T-helper 2 cell treated with Interferon-gamma antibody and Interleukin-4, amounts not matched to agents 5 μg/mL and 100 μg/mL, for 36 hours (primary cell): ENCODE measurements around the gene NINJ2.

Experiments used
- DNase-seq: peaks from one replicate; pipeline ENCODE4 v3.0.0; 2021; ENCODE audit warnings: low spot score
- H3K27ac Mint-ChIP-seq: one replicate; pipeline ENCODE4 v1.8.0; 2021; ENCODE audit warnings: mild to moderate bottlenecking, mixed read lengths
- H3K27me3 Mint-ChIP-seq: one replicate; pipeline ENCODE4 v1.8.0; 2021; ENCODE audit warnings: low read depth, mixed read lengths
- H3K36me3 Mint-ChIP-seq: one replicate; pipeline ENCODE4 v1.8.0; 2021; ENCODE audit warnings: low read depth, mixed read lengths
- H3K4me1 Mint-ChIP-seq: one replicate; pipeline ENCODE4 v1.8.0; 2021; ENCODE audit warnings: low read depth, mixed read lengths
- H3K4me3 Mint-ChIP-seq: one replicate; pipeline ENCODE4 v1.8.0; 2022; ENCODE audit warnings: mild to moderate bottlenecking, moderate library complexity, mixed read lengths
- H3K9me3 Mint-ChIP-seq: one replicate; pipeline ENCODE4 v1.8.0; 2021; ENCODE audit warnings: mixed read lengths

The NINJ2 gene

DNA sequence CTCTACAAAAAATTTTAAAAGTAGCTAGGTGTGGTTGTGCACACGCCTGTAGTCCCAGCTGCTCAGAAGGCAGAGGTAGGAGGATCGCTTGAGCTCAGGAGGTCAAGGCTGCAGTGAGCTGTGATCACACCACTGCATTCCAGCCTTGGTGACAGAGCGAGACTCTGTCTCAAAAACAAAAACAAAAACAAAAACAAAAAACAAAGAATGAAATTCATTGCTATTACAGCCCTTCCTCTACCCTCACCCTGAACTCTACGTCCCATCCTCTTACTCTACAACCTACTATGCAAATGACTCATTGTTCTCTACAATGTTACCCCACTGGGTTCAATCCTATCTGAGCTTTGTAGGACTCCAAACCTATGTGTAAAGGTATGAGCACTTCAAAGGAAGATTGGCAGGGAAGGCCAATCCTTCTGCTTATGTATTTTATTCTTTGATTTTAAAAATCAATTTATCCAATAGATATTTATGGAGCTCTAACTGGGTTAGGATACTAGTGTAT is 39.3 kb downstream of the NINJ2 start:
- DNase-seq: no peak
- Mint-ChIP-seq H3K27me3 (no peaks in the 10 kb centered on the region), H3K9me3 (no peaks in the 10 kb centered on the region), H3K4me3 (no peak overlapping the region), H3K4me1 (peaks cover 32% of the 10 kb centered on the region), H3K36me3 (no peaks in the 10 kb centered on the region), H3K27ac (peak overlapping the region; percentile 69)

DNA sequence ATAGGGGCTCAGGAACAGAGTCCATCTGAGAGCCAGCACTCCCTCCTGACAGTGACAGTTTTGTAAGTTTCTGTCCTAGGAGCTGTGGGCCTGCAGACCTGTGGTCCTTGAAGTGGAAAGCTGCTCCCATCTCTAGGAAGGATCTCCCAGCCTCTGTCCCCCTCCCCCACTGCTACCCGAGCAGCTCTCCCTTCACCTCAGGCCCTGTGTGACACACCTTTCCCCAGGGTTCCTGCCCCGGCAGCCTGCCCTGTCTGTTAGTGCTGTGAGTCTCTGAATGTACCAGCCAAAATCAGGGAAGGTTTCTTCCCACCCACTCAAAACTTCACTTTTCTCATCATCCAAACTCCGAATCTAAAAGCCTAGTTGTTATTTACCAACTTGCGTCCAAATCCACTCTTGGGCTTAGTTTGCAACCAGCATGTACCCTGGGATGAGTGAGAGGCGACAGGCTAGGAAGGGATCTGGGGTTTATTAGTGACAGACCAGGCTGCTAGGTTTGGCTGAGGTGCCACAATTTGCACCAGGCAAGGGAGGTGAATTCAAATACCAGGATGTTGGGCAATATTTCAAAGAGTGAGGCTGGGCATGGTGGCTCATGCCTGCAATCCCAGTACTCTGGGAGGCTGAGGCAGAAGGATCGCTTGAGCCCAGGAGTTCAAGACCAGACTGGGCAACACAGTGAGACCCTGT is 39.9 kb downstream of the NINJ2 start:
- peaks cover 30% of the 10 kb centered on the region for H3K4me1 Mint-ChIP-seq
- no peaks in the 10 kb centered on the region for H3K27me3 Mint-ChIP-seq
- DNase-seq: no peak

DNA sequence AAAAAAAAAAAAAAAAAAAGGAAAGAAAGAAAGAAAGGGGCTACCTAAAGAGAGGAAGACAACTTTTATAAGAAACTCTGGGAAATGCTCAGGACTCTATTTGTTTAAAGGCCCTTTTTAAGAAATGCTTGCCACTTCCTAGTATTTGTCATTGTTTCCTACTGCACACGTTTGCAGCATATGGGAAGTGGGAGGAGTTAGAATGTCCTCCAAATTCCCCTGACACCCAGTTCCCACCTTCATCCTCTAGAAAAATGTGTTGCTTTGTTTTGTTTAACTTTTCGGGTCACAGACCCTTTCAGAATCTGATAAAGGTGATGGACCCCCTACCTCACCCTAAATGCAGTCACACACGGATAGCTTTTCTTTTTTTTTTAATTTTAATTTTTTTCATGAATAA is 40.8 kb downstream of the NINJ2 start:
- Mint-ChIP-seq H3K27me3 (no peaks in the 10 kb centered on the region), H3K4me3 (peak overlapping the region; percentile 66), H3K27ac (peak overlapping the region; percentile 91), H3K9me3 (no peaks in the 10 kb centered on the region), H3K36me3 (no peaks in the 10 kb centered on the region), H3K4me1 (peaks cover 28% of the 10 kb centered on the region)
- DNase-seq: peak; percentile 49

More for the DNA sequence above, 39.9 kb downstream of the NINJ2 start:
- Mint-ChIP-seq H3K9me3 (no peaks in the 10 kb centered on the region), H3K4me3 (peak overlapping the region; percentile 27), H3K36me3 (no peaks in the 10 kb centered on the region), H3K27ac (peak overlapping the region; percentile 80)

DNA sequence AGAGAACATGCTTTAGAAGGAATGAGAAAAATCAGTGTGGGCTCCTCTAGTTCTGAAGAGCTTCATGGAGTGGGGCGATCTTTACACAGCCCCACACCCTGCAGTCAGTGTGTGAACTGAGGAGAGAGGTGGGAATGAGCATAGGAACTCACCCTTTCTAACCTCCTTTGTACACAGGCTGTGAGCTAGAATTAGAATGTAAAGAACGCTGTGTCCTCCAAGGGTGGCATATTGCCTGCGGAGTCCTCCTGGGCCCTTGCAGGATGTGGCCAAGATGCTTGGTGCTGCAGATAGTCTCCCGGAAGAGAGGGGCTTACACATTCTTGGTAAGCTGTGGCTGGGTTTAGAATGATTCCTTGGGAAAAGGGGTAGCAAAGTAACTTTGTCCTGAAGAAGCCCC is 43.9 kb downstream of the NINJ2 start:
- no peak overlapping the region for H3K27ac Mint-ChIP-seq

DNA sequence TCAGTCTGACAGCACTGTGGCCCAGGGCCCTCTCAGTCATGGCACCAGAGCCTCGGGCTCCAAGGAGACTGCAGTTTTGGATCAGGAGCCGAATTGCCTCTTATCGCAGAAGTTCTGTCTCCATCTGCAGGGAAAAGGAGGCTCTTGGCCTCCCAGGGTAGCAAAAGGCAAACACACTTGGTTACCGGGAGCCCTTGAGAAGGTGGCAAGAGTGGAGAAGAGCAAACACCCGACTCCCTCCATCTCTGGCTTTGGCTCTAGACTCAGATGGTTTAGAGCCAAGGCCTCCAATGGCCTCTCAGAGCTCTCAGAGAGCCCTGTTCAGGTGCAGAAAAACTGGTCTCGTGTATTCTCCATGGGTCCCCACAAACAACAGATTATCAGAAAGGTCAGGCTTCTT is 44.6 kb downstream of the NINJ2 start:
- H3K36me3 Mint-ChIP-seq: no peaks in the 10 kb centered on the region
- peaks cover 38% of the 10 kb centered on the region for H3K4me1 Mint-ChIP-seq
- no peaks in the 10 kb centered on the region for H3K9me3 Mint-ChIP-seq
- no peaks in the 10 kb centered on the region for H3K27me3 Mint-ChIP-seq
- no peak overlapping the region for H3K4me3 Mint-ChIP-seq
- H3K27ac Mint-ChIP-seq: no peak overlapping the region
- no peak for DNase-seq

More for the DNA sequence above, 43.9 kb downstream of the NINJ2 start:
- H3K36me3 Mint-ChIP-seq: no peaks in the 10 kb centered on the region
- peaks cover 39% of the 10 kb centered on the region for H3K4me1 Mint-ChIP-seq
- H3K9me3 Mint-ChIP-seq: no peaks in the 10 kb centered on the region
- no peak overlapping the region for H3K4me3 Mint-ChIP-seq
- no peak for DNase-seq
- H3K27me3 Mint-ChIP-seq: no peaks in the 10 kb centered on the region

DNA sequence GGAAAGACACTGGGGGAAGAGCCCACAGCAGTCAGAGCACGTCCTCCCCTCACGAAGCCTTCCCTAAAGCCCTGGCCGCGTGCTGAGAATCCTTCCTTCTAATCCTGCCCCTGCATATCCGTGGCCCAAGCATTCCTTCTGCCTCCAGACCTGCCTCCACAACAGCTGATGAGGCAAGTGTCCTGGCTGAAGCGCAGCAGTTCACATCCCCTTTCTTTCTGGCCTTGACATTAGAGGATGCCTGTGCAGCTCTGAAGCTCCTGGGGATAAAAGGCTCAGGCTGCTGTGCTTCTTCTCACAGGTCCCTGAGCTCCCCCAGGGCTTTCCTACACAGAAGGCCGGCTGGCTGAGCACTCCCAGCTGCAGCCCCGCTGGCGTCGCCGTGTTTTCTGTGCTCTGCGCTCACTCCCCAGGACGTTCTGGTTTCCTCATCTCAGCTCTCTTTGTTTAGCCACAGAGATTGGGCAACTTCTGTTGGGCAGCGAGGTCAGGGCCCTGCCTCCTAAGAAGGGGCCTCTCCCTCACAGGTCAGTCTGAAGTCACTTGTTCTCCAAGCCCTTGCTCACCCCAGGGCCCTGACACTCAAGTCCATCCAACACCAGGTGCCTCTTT is 45.8 kb downstream of the NINJ2 start:
- no peak overlapping the region for H3K27ac Mint-ChIP-seq
- no peak for DNase-seq
- peaks cover 26% of the 10 kb centered on the region for H3K4me1 Mint-ChIP-seq
- H3K4me3 Mint-ChIP-seq: no peak overlapping the region
- no peaks in the 10 kb centered on the region for H3K36me3 Mint-ChIP-seq
- H3K9me3 Mint-ChIP-seq: no peaks in the 10 kb centered on the region
- H3K27me3 Mint-ChIP-seq: no peaks in the 10 kb centered on the region

DNA sequence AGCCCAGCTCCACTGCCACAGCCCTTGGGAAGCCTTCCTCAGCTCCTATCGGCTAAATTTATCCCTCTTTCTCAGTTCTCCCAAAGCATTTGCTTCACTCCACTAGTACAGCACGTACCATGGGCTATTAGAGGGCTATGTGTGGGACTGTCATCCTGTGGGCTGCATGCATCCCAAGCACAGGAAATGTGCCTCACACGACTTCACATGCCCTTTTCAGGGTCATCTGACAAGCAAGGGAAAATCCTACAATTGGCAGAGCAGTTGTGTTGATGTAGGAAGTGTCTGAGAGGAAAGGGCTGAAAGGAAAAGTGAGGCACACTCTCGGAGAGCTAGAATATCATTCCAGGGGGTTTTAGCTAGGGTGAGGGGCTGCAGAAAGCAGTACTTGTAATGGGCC is 47.6 kb downstream of the NINJ2 start:
- no peaks in the 10 kb centered on the region for H3K27me3 Mint-ChIP-seq
- no peak overlapping the region for H3K4me3 Mint-ChIP-seq
- H3K36me3 Mint-ChIP-seq: no peaks in the 10 kb centered on the region
- no peaks in the 10 kb centered on the region for H3K9me3 Mint-ChIP-seq
- H3K4me1 Mint-ChIP-seq: peaks cover 33% of the 10 kb centered on the region
- H3K27ac Mint-ChIP-seq: no peak overlapping the region
- DNase-seq: no peak

DNA sequence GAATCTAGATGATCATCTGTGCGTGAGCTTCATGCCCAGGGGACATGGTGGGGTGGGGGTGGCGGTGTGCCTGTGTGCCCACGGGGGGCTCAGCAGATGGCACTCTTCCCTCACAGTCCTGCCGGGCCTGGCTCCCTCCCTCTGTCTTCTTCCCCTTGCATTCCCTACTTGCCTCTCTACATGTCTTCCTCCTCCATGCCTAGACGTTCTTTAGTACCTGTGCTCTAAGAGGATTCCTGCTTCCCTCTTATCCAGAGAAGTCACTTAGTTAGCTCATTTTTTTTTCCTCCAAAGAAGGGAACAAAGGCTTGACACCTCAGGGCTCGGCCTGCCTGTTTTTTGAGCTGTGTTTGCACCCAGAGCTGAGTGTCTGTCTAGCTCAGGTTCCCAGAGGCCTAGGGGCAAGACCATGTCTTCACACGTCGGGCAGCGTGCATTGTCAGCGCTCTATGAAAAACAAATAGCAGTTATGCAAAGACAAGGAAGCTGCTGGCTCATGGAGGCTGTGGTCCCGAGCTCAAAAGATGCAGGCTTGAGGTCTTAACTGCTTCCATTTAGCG is 48.8 kb downstream of the NINJ2 start:
- no peak overlapping the region for H3K27ac Mint-ChIP-seq
- DNase-seq: no peak
- H3K4me3 Mint-ChIP-seq: no peak overlapping the region
- H3K27me3 Mint-ChIP-seq: no peaks in the 10 kb centered on the region
- no peaks in the 10 kb centered on the region for H3K9me3 Mint-ChIP-seq
- H3K4me1 Mint-ChIP-seq: peaks cover 37% of the 10 kb centered on the region
- no peaks in the 10 kb centered on the region for H3K36me3 Mint-ChIP-seq

DNA sequence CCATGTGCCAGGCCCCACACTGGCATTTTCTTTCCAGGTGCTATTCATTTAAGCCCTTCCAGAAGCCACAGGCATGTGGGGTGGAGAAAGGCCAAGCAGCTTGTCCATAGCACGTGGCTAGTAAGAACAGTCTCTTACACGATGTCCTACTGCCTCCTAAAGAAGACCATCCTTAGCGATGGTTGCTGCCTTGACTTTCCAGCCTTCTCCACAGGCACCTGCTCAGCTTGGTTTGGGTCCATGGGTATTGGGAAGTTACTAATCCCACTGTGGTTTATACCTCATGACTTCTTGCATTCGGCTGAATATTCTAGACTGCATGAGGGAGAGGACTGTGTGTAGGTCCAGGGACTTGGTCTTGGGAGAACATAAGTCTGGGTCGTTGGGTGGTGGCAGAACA is 49.2 kb downstream of the NINJ2 start:
- no peak for DNase-seq
- Mint-ChIP-seq H3K36me3 (no peaks in the 10 kb centered on the region), H3K4me1 (peaks cover 33% of the 10 kb centered on the region), H3K4me3 (no peak overlapping the region), H3K9me3 (no peaks in the 10 kb centered on the region), H3K27me3 (no peaks in the 10 kb centered on the region), H3K27ac (no peak overlapping the region)

DNA sequence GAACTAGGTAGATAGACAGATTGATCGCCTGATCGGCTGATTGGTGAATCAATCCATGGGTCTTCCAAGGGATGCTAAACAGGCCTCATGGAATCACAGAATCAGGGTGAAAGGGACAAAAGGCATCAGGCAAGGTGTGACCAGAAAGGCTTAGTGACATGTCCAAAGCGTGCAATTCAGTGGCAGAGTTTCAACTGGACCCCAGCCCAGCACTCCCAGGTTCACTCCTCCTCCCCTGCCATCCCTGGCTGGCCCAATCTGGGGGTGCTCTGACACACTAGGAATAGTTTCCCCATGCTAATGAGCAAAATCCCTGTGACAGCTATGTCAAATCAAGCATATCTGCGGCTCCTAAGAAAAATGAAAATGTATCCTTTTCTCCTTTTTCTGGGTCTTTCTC is 50.4 kb downstream of the NINJ2 start:
- H3K27me3 Mint-ChIP-seq: no peaks in the 10 kb centered on the region
- DNase-seq: no peak
- H3K27ac Mint-ChIP-seq: no peak overlapping the region
- no peaks in the 10 kb centered on the region for H3K9me3 Mint-ChIP-seq
- no peaks in the 10 kb centered on the region for H3K36me3 Mint-ChIP-seq
- H3K4me1 Mint-ChIP-seq: peaks cover 36% of the 10 kb centered on the region
- H3K4me3 Mint-ChIP-seq: no peak overlapping the region

DNA sequence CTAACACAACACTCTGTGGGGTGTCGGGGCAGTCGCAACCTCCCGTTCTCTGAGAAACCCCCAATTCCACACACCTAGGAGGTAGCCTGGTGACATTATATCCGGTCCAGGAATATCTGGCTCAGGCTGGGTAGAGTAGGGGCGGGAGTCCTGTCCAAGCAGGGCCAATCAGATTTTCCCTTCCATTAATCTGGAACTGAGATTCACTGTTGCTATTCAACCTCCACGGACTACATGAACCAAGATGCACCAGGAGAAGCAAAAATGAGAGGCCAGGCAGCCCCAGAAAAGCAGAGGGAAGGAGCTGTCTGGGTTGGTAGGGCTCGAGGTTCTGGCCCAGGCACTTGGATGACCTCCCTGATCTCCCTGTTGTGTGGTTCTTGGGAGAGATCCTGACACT is 51.0 kb downstream of the NINJ2 start:
- Mint-ChIP-seq H3K36me3 (no peaks in the 10 kb centered on the region), H3K27ac (no peak overlapping the region), H3K4me3 (no peak overlapping the region), H3K4me1 (peaks cover 42% of the 10 kb centered on the region), H3K27me3 (no peaks in the 10 kb centered on the region), H3K9me3 (no peaks in the 10 kb centered on the region)
- DNase-seq: no peak

DNA sequence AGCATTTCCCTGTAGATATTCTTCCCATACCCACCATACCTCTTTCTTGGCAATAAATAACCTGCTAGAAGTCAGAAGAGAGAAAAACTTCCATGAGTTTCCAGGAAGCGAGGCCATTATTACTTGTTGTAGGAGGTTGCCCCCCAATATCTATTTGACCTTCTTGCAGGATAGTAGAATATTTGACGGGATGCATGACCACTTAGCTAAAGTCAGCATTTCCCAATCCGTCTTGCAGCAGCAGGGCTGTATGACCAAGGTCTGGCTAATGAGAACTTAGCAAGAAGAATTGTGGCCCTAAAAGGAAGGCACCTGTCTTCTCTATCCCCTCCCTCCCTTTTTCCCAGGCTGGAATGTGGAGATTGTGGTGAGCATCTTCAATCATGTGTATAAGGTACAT is 51.5 kb downstream of the NINJ2 start:
- Mint-ChIP-seq H3K27me3 (no peaks in the 10 kb centered on the region), H3K36me3 (no peaks in the 10 kb centered on the region), H3K4me3 (no peak overlapping the region), H3K9me3 (no peaks in the 10 kb centered on the region), H3K4me1 (peaks cover 46% of the 10 kb centered on the region), H3K27ac (no peak overlapping the region)
- no peak for DNase-seq

DNA sequence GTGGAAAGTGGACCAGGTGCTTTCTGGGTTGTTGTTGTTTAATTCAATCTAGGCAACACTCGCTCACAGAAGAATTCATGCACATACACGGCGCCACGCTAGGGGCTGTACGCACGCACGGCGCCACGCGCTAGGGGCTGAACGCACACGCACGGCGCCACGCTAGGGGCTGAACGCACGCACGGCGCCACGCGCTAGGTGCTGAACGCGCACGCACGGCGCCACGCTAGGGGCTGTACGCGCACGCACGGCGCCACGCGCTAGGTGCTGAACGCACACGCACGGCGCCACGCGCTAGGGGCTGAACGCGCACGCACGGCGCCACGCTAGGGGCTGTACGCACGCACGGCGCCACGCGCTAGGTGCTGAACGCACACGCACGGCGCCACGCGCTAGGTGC is 54.3 kb downstream of the NINJ2 start:
- Mint-ChIP-seq H3K27me3 (no peaks in the 10 kb centered on the region), H3K9me3 (no peaks in the 10 kb centered on the region), H3K36me3 (no peaks in the 10 kb centered on the region), H3K27ac (no peak overlapping the region), H3K4me3 (no peak overlapping the region), H3K4me1 (peaks cover 33% of the 10 kb centered on the region)
- no peak for DNase-seq

DNA sequence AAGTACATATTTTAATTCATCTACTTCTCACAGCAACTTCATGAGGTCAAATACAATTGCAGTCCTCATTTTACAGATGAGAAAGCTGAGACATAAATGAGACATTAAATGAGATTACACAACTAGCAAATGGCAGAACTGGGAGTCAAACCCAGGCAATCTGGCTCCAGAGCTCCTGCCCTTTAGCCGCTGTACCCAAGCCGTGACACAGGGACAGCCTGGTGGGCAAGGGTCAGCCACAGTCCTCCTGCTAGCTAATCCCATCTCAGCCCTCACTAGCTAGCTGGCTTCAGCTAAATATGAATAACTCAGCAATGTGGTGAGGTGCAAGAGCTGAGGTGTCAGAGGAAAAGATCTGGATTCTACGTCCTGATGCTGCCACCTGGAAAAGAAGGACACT is 54.8 kb downstream of the NINJ2 start:
- Mint-ChIP-seq H3K27me3 (no peaks in the 10 kb centered on the region), H3K36me3 (no peaks in the 10 kb centered on the region), H3K4me1 (peaks cover 35% of the 10 kb centered on the region), H3K9me3 (no peaks in the 10 kb centered on the region), H3K4me3 (no peak overlapping the region), H3K27ac (no peak overlapping the region)
- DNase-seq: no peak
